ENCODE measurements around the gene CAPN9.
"Not testable (repeated sequence)": the region's sequence is repeated elsewhere in the genome, so short reads cannot be mapped to it uniquely, and the experiment has no call there.

Gene CAPN9

GRCh38 chr1:230746617-230747016 is 571 bp upstream of the CAPN9 start:
- DNase-seq (ENCODE audit: low read depth), result no peak

- DNase-seq (ENCODE audit: low read depth), result no peak
Observed at GRCh38 chr1:230747890-230748800, 957 bp downstream of the CAPN9 start.

- DNase-seq (ENCODE audit: low read depth), result no peak
Observed at GRCh38 chr1:230749150-230749549, 2.0 kb downstream of the CAPN9 start.

GRCh38 chr1:230749635-230750034 is 2.4 kb downstream of the CAPN9 start:
- DNase-seq (ENCODE audit: low read depth), result no peak

GRCh38 chr1:230750576-230750975 is 3.4 kb downstream of the CAPN9 start:
- DNase-seq (ENCODE audit: low read depth), result no peak

- no peak for DNase-seq (ENCODE audit: low read depth)
Observed at GRCh38 chr1:230750986-230751625, 3.9 kb downstream of the CAPN9 start.

- no peak for DNase-seq (ENCODE audit: low read depth)
Observed at GRCh38 chr1:230752407-230752806, 5.2 kb downstream of the CAPN9 start.

GRCh38 chr1:230753191-230753585 is 6.0 kb downstream of the CAPN9 start:
- DNase-seq (ENCODE audit: low read depth), result no peak

GRCh38 chr1:230753586-230754251 is 6.5 kb downstream of the CAPN9 start:
- DNase-seq (ENCODE audit: low read depth), result no peak

GRCh38 chr1:230754796-230755195 is 7.6 kb downstream of the CAPN9 start:
- no peak for DNase-seq (ENCODE audit: low read depth)

- no peak for DNase-seq (ENCODE audit: low read depth)
Observed at GRCh38 chr1:230757856-230758708, 10.9 kb downstream of the CAPN9 start.

- DNase-seq (ENCODE audit: low read depth), result no peak
Observed at GRCh38 chr1:230758709-230759368, 11.7 kb downstream of the CAPN9 start.

- DNase-seq (ENCODE audit: low read depth), result no peak
Observed at GRCh38 chr1:230759369-230760065, 12.3 kb downstream of the CAPN9 start.

GRCh38 chr1:230760360-230760827 is 13.2 kb downstream of the CAPN9 start:
- no peak for DNase-seq (ENCODE audit: low read depth)

GRCh38 chr1:230761443-230762167 is 14.4 kb downstream of the CAPN9 start:
- DNase-seq (ENCODE audit: low read depth), result no peak

- DNase-seq (ENCODE audit: low read depth), result no peak
Observed at GRCh38 chr1:230763927-230764591, 16.9 kb downstream of the CAPN9 start.

- no peak for DNase-seq (ENCODE audit: low read depth)
Observed at GRCh38 chr1:230766318-230766717, 19.1 kb downstream of the CAPN9 start.

GRCh38 chr1:230767859-230768612 is 20.8 kb downstream of the CAPN9 start:
- not testable (repeated sequence) for DNase-seq (ENCODE audit: low read depth)
